Measurements from ENCODE around the gene GAPDHS. TPM values are rescaled to one million over a fixed set of nuclear protein-coding genes. Genes with fewer than 3 reads are reported as not detected.
A peak's percentile ranks its signal among the peaks of the same experiment; 100 is the strongest.

Gene GAPDHS
- total and polyA plus RNA-seq, 2 of the 13 experiments (the other 11 are each of a cell fraction or from before 2014, with no cell fraction given) = not detected

GRCh38 chr19:35495107-35496064 lies 37.9 kb upstream of the GAPDHS start (continued):
- no peak for TF ChIP-seq SAFB2 (CRISPR knock-in tag; IDR thresholded peaks at IDR 0.05; ENCODE audit: borderline replicate concordance, low read depth)
- TF ChIP-seq ZNF605 (CRISPR knock-in tag; IDR thresholded peaks at IDR 0.05) = no peak
- no peak for TF ChIP-seq ZNF234 (CRISPR knock-in tag; conservative IDR thresholded peaks at IDR 0.05)
- peak; percentile 98 for TF ChIP-seq CTCF (CRISPR knock-in tag; IDR thresholded peaks at IDR 0.05)
- 0 out of 2 replicates have a peak, but pooled peaks have one; percentile 30 for TF ChIP-seq SALL2 (CRISPR knock-in tag; IDR thresholded peaks at IDR 0.05)
- TF ChIP-seq ZNF3 (CRISPR knock-in tag; IDR thresholded peaks at IDR 0.05) = no peak
- no peak for TF ChIP-seq PAF1 (CRISPR knock-in tag; IDR thresholded peaks at IDR 0.05)
- TF ChIP-seq MYC (CRISPR knock-in tag; IDR thresholded peaks at IDR 0.05; ENCODE audit: borderline replicate concordance) = 0 out of 2 replicates have a peak, but pooled peaks have one; percentile 42
- no peak for TF ChIP-seq ZNF329 (CRISPR knock-in tag; IDR thresholded peaks at IDR 0.05; ENCODE audit: low read depth)
- no peak for TF ChIP-seq ZSCAN30 (CRISPR knock-in tag; IDR thresholded peaks at IDR 0.05)
- no peak for TF ChIP-seq ATF7-NPFF (CRISPR knock-in tag; IDR thresholded peaks at IDR 0.05; ENCODE audit: low read depth)
- no peak for TF ChIP-seq ZBTB37 (CRISPR knock-in tag; IDR thresholded peaks at IDR 0.05)
- TF ChIP-seq KDM5B (CRISPR knock-in tag; IDR thresholded peaks at IDR 0.05; ENCODE audit: borderline replicate concordance) = no peak; the same call in 1 of the 2 replicates
- TF ChIP-seq RFXAP (CRISPR knock-in tag; IDR thresholded peaks at IDR 0.05; ENCODE audit: borderline replicate concordance) = peak; percentile 49; the same call in 1 of the 2 replicates
- peak; percentile 25; the same call in 1 of the 2 replicates for TF ChIP-seq SAP130 (CRISPR knock-in tag; IDR thresholded peaks at IDR 0.05; ENCODE audit: low read depth)
- TF ChIP-seq ZNF160 (CRISPR knock-in tag; IDR thresholded peaks at IDR 0.05) = no peak
- TF ChIP-seq ZSCAN31 (CRISPR knock-in tag; IDR thresholded peaks at IDR 0.05; ENCODE audit: low read depth) = no peak
- no peak for TF ChIP-seq HNF1A (IDR thresholded peaks at IDR 0.05; ENCODE audit: low read depth)
- TF ChIP-seq HNF1A (CRISPR knock-in tag; IDR thresholded peaks at IDR 0.05; ENCODE audit: borderline replicate concordance) = 0 out of 2 replicates have a peak, but pooled peaks have one; percentile 31
- TF ChIP-seq SRSF1 (optimal IDR thresholded peaks at IDR 0.05; ENCODE audit: low read depth, low read length) = peak; percentile 32
- 0 out of 2 replicates have a peak, but pooled peaks have one; percentile 50 for TF ChIP-seq ZNF232 (CRISPR knock-in tag; IDR thresholded peaks at IDR 0.05; ENCODE audit: borderline replicate concordance)
- peak; percentile 44 for TF ChIP-seq YY1 (IDR thresholded peaks at IDR 0.05; ENCODE audit: insufficient read depth, insufficient replicate concordance, low read depth, low read length)
